Breast epithelium (tissue), 3 donors: ENCODE data around the gene LRRC26.

ENCODE experiments used
- CTCF ChIP-seq, 3 donors: fragments of 450-650 bp; IDR thresholded peaks; one replicate each; pipeline ENCODE4 v1.5.1; 2016 to 2017; ENCODE audit warnings: antibody characterized with exemption in 3 of 3, mild to moderate bottlenecking in 3 of 3, moderate library complexity in 3 of 3
- POLR2A ChIP-seq: fragments of 450-650 bp; IDR thresholded peaks from one replicate; pipeline ENCODE4 v1.6.1; 2016; ENCODE audit warnings: antibody characterized with exemption, mild to moderate bottlenecking, moderate library complexity
- POLR2AphosphoS5 ChIP-seq, 3 donors: sonication (generic); formaldehyde crosslinking; IDR thresholded peaks; one replicate each; pipeline ENCODE4 v1.6.1; 2017; ENCODE audit warnings: antibody characterized with exemption in 3 of 3

- TF ChIP-seq CTCF (IDR thresholded peaks at IDR 0.05) (no peak), POLR2A (no peak), POLR2AphosphoS5 (IDR thresholded peaks at IDR 0.05) (no peak)
Measured at GRCh38 chr9:137201205-137201868, 31.5 kb upstream of the LRRC26 start.
